ENCODE results near the gene ZNF33B.

Gene ZNF33B

DNA sequence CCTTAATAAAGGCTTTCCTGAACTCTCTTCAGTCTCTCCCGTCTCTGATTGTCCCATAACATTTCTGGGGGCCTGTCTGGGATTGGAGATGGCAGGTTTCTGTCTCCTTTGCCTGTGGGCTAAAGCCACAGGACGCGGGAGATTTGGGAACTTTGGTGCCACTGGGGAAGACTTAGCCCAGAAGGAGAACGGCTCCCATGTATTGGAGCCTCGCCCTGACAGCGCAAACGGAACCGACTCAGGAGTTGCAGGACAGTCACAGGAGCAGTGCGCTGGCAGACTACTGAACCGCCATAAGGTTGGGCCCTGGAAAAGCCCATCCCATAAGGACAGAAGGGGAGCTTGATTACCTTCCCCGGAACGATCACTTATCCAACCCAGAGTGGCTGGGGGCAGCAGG is 7.1 kb upstream of the ZNF33B start:
- Histone ChIP-seq H3K27me3 (ENCODE audit: insufficient read depth, low read length, poor library complexity, severe bottlenecking) (peaks cover 12% of the 10 kb centered on the region), H3K9me3 (ENCODE audit: insufficient read depth, low read depth, low read length) (no peaks in the 10 kb centered on the region), H3F3A (ENCODE audit: low read depth) (no peaks in the 10 kb centered on the region), H3K9me2 (replicated peaks; ENCODE audit: low read depth, low read length) (no peaks in the 10 kb centered on the region), H3K4me3 (ENCODE audit: low read length, poor library complexity, severe bottlenecking) (no peak overlapping the region), H3K79me2 (ENCODE audit: insufficient read depth, low read length) (no peaks in the 10 kb centered on the region), H2AFZ (ENCODE audit: low read length) (no peak overlapping the region), H3K4me1 (ENCODE audit: insufficient read depth, low read length, poor library complexity, severe bottlenecking) (peaks cover 8% of the 10 kb centered on the region), H4K20me1 (ENCODE audit: insufficient read depth, low read length, poor library complexity, severe bottlenecking) (no peaks in the 10 kb centered on the region), H3K9ac (ENCODE audit: low read depth, low read length, poor library complexity, severe bottlenecking) (no peak overlapping the region), H3K36me3 (ENCODE audit: insufficient read depth, low read length) (no peaks in the 10 kb centered on the region), H3K4me2 (ENCODE audit: low read depth, low read length, poor library complexity, severe bottlenecking) (no peak overlapping the region)
- TF ChIP-seq, protein P1, sequence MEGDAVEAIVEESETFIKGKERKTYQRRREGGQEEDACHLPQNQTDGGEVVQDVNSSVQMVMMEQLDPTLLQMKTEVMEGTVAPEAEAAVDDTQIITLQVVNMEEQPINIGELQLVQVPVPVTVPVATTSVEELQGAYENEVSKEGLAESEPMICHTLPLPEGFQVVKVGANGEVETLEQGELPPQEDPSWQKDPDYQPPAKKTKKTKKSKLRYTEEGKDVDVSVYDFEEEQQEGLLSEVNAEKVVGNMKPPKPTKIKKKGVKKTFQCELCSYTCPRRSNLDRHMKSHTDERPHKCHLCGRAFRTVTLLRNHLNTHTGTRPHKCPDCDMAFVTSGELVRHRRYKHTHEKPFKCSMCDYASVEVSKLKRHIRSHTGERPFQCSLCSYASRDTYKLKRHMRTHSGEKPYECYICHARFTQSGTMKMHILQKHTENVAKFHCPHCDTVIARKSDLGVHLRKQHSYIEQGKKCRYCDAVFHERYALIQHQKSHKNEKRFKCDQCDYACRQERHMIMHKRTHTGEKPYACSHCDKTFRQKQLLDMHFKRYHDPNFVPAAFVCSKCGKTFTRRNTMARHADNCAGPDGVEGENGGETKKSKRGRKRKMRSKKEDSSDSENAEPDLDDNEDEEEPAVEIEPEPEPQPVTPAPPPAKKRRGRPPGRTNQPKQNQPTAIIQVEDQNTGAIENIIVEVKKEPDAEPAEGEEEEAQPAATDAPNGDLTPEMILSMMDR (conservative IDR thresholded peaks at IDR 0.05; ENCODE audit: low read length) = no peak
- no peak for TF ChIP-seq EZH2phosphoT487 (IDR thresholded peaks at IDR 0.05; ENCODE audit: borderline replicate concordance)

DNA sequence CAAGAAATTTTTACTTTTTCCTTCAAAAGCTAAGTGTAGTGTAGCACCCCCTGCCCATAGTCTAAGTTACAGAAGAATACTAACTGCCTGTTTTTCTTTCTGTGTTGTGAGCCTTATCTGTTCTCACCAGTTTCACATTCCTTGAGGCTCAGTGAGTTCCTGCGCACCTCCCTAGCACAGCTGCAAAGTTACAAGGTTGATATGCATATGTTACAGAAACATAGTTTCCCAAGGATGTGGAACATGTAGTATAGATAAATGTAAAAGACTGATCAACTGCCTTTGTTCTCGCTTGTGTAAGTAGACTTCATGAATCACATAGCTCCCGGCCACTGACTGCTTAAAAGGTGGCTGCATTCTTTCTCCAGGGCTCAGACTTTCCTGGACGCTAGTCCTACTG is 6.7 kb upstream of the ZNF33B start:
- no peaks in the 10 kb centered on the region for H3K36me3 ChIP-seq (ENCODE audit: insufficient read depth, low read length)
- peaks cover 4% of the 10 kb centered on the region for H3K4me1 ChIP-seq (ENCODE audit: insufficient read depth, low read length, poor library complexity, severe bottlenecking)
- H3K27me3 ChIP-seq (ENCODE audit: insufficient read depth, low read length, poor library complexity, severe bottlenecking) = peaks cover 12% of the 10 kb centered on the region
- H3K9me2 ChIP-seq (replicated peaks; ENCODE audit: low read depth, low read length) = no peaks in the 10 kb centered on the region
- no peaks in the 10 kb centered on the region for H3F3A ChIP-seq (ENCODE audit: low read depth)
- no peak overlapping the region for H3K9ac ChIP-seq (ENCODE audit: low read depth, low read length, poor library complexity, severe bottlenecking)
- no peaks in the 10 kb centered on the region for H3K79me2 ChIP-seq (ENCODE audit: insufficient read depth, low read length)
- H3K4me2 ChIP-seq (ENCODE audit: low read depth, low read length, poor library complexity, severe bottlenecking) = no peak overlapping the region
- H2AFZ ChIP-seq (ENCODE audit: low read length) = no peak overlapping the region
- TF ChIP-seq EZH2phosphoT487 (IDR thresholded peaks at IDR 0.05; ENCODE audit: borderline replicate concordance) = no peak
- TF ChIP-seq, protein P1 (conservative IDR thresholded peaks at IDR 0.05; ENCODE audit: low read length) = no peak
- H4K20me1 ChIP-seq (ENCODE audit: insufficient read depth, low read length, poor library complexity, severe bottlenecking) = no peaks in the 10 kb centered on the region
- H3K4me3 ChIP-seq (ENCODE audit: low read length, poor library complexity, severe bottlenecking) = no peak overlapping the region
- H3K9me3 ChIP-seq (ENCODE audit: insufficient read depth, low read depth, low read length) = no peaks in the 10 kb centered on the region

DNA sequence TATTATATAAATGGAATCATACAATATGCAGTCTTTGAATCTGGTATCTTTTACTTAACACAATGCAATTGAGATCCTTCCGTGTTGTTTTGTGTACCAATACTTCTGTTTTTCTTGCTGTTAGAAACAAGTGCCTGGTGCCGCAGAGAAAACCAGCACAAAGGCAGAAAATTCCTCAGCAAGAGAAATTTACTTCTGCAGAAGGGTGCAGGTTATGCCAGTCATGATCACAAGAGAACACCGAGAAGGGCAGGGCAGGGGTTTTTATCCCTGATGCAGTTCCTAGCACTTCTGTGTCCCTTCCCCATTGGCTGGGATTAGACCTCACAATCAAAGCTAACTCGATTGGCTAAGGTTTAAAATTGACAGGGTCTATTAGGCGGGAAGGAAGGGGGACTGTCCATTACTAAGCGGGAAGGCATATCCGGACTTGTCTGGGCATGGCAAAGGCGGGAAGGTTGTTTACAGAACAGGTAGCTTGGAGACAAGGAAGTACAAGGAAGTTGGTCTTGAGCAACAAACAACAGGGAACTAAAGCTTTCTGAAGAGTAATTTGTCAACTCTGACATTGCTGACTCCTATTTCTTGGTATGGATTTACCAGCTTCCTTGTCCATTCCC is 2.4 kb upstream of the ZNF33B start:
- H3K4me2 ChIP-seq (ENCODE audit: low read depth, low read length, poor library complexity, severe bottlenecking) = no peak overlapping the region

More for the DNA sequence above, 2.4 kb upstream of the ZNF33B start:
- Histone ChIP-seq H3K4me1 (ENCODE audit: insufficient read depth, low read length, poor library complexity, severe bottlenecking) (peaks cover 20% of the 10 kb centered on the region), H3K36me3 (ENCODE audit: insufficient read depth, low read length) (no peaks in the 10 kb centered on the region), H4K20me1 (ENCODE audit: insufficient read depth, low read length, poor library complexity, severe bottlenecking) (no peaks in the 10 kb centered on the region), H3F3A (ENCODE audit: low read depth) (no peaks in the 10 kb centered on the region), H3K9ac (ENCODE audit: low read depth, low read length, poor library complexity, severe bottlenecking) (no peak overlapping the region), H3K79me2 (ENCODE audit: insufficient read depth, low read length) (peaks cover 19% of the 10 kb centered on the region), H2AFZ (ENCODE audit: low read length) (no peak overlapping the region), H3K9me2 (replicated peaks; ENCODE audit: low read depth, low read length) (no peaks in the 10 kb centered on the region), H3K4me3 (ENCODE audit: low read length, poor library complexity, severe bottlenecking) (no peak overlapping the region), H3K27me3 (ENCODE audit: insufficient read depth, low read length, poor library complexity, severe bottlenecking) (no peaks in the 10 kb centered on the region), H3K9me3 (ENCODE audit: insufficient read depth, low read depth, low read length) (no peaks in the 10 kb centered on the region)
- no peak for TF ChIP-seq EZH2phosphoT487 (IDR thresholded peaks at IDR 0.05; ENCODE audit: borderline replicate concordance)
- TF ChIP-seq, protein P1 (conservative IDR thresholded peaks at IDR 0.05; ENCODE audit: low read length) = no peak
